Left ventricle myocardium inferior (tissue), 1 donor: Measurements from ENCODE around the gene CXCR4. TPM values are rescaled to one million over a fixed set of nuclear protein-coding genes. Genes with fewer than 3 reads are reported as not detected.
A peak's percentile ranks its signal among the peaks of the same experiment; 100 is the strongest.

Experiments used
- DNase-seq: peaks from one replicate; pipeline ENCODE4 v3.0.0-alpha.2; 2020
- H3K27ac ChIP-seq: fragments of 200-600 bp; replicated peaks from 2 replicates; pipeline ENCODE4 v1.8.0; 2021
- H3K27me3 ChIP-seq: fragments of 200-600 bp; 2 replicates; pipeline ENCODE4 v1.8.0; 2021; ENCODE audit warnings: low read depth
- H3K36me3 ChIP-seq: fragments of 200-600 bp; 2 replicates; pipeline ENCODE4 v1.8.0; 2021
- H3K4me1 ChIP-seq: fragments of 200-600 bp; 2 replicates; pipeline ENCODE4 v1.8.0; 2021
- H3K4me3 ChIP-seq: fragments of 200-600 bp; 2 replicates; pipeline ENCODE4 v1.8.0; 2021; ENCODE audit warnings: mild to moderate bottlenecking, moderate library complexity
- H3K9me3 ChIP-seq: fragments of 200-600 bp; replicated peaks from 2 replicates; pipeline ENCODE4 v1.8.0; 2021
- CTCF ChIP-seq: fragments of 200-600 bp; IDR thresholded peaks from 2 replicates; pipeline ENCODE4 v1.8.0; 2021; ENCODE audit warnings: antibody characterized with exemption, mild to moderate bottlenecking, borderline replicate concordance
- intact Hi-C: fragments of 100-400 bp; cut with micrococcal nuclease; formaldehyde crosslinking; loops from one replicate; pipeline ENCODE4 v1.11.0; 2022
- total RNA-seq: library from RNA; stranded (reverse); fragmentation: NEBNext Ultra II Directional; extraction: Animal tissue kit (Norgen Biotek cat#: 25700); gene quantifications from one replicate; pipeline ENCODE4 v1.2.1, GENCODE V29; 2021
- donor health status: DM: no; HTN: yes; CAD: no; lungs with severe emphysema.

CXCR4 gene
- total RNA-seq, 1 donor from 2014 or later = 3.2 TPM

DNA sequence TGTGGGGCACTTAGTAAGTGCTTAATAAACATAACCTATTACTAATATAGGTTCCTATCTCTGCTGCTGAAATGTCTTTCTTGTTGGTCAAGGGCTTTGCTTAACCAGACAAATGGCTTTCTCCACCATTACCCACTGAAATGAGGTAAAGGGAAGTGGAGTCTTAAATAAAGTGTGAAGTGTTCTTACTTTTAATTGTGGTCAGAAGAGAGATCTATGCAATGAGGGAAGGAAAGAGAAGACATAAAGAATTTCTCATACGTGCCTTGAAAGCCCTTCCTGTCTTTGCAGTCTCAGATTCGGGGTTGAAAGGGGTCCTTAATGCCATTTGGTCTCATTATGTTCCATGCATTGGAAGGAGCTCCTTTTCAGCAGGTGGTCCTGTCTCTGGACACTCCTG, 6.9 kb upstream of the CXCR4 start:
- Histone ChIP-seq H3K4me3 (no peak overlapping the region), H3K36me3 (no peaks in the 10 kb centered on the region), H3K9me3 (no peaks in the 10 kb centered on the region), H3K27me3 (peaks cover 67% of the 10 kb centered on the region), H3K4me1 (peaks cover 13% of the 10 kb centered on the region), H3K27ac (no peak overlapping the region)
- DNase-seq = no peak
- intact Hi-C loops = no loop called here
- TF ChIP-seq CTCF = no peak

DNA sequence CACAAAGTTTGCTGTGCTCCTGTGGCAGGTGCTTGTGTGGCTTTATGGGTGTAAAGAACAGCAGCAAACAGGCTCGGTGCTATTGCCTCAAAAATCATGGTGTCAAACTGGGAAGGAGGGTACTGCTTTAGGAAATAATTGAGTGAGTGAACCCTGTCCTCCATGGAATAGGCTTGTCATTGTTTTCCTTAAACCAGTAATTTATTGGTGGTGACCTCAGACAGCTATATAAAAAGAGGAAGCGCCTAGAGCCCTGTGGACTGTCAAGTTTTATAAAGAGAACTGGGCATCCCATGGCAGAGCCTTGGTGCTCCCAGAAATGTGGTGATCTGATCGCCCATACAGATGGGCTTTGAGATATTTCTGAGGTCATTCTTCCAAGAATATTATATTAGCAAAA, 4.7 kb upstream of the CXCR4 start:
- no peaks in the 10 kb centered on the region for H3K9me3 ChIP-seq

GRCh38 chr2:136121204-136121910, 3.4 kb upstream of the CXCR4 start:
- no peak for TF ChIP-seq CTCF

More for the DNA sequence above, 4.7 kb upstream of the CXCR4 start:
- intact Hi-C loops = no loop called here
- TF ChIP-seq CTCF = no peak
- Histone ChIP-seq H3K4me1 (peaks cover 35% of the 10 kb centered on the region), H3K36me3 (no peaks in the 10 kb centered on the region), H3K4me3 (no peak overlapping the region), H3K27ac (no peak overlapping the region), H3K27me3 (peaks cover 89% of the 10 kb centered on the region)
- DNase-seq = no peak

GRCh38 chr2:136119717-136120675, 2.0 kb upstream of the CXCR4 start:
- H3K36me3 ChIP-seq = no peaks in the 10 kb centered on the region
- peaks cover 41% of the 10 kb centered on the region for H3K4me1 ChIP-seq
- H3K9me3 ChIP-seq = no peaks in the 10 kb centered on the region
- H3K27me3 ChIP-seq = peaks cover 98% of the 10 kb centered on the region
- intact Hi-C loops = loop anchor here (10.0 kb wide), 1 partner anchor 95 kb away; no protein-coding TSS in a partner anchor
- peak overlapping the region; percentile 72 for H3K4me3 ChIP-seq
- H3K27ac ChIP-seq = no peak overlapping the region
- no peak for TF ChIP-seq CTCF
- DNase-seq = no peak

More at GRCh38 chr2:136121204-136121910, 3.4 kb upstream of the CXCR4 start:
- no peak for DNase-seq
- no peak overlapping the region for H3K4me3 ChIP-seq
- peaks cover 97% of the 10 kb centered on the region for H3K27me3 ChIP-seq
- H3K4me1 ChIP-seq = peaks cover 47% of the 10 kb centered on the region
- intact Hi-C loops = no loop called here
- no peaks in the 10 kb centered on the region for H3K9me3 ChIP-seq
- no peaks in the 10 kb centered on the region for H3K36me3 ChIP-seq
- H3K27ac ChIP-seq = no peak overlapping the region

DNA sequence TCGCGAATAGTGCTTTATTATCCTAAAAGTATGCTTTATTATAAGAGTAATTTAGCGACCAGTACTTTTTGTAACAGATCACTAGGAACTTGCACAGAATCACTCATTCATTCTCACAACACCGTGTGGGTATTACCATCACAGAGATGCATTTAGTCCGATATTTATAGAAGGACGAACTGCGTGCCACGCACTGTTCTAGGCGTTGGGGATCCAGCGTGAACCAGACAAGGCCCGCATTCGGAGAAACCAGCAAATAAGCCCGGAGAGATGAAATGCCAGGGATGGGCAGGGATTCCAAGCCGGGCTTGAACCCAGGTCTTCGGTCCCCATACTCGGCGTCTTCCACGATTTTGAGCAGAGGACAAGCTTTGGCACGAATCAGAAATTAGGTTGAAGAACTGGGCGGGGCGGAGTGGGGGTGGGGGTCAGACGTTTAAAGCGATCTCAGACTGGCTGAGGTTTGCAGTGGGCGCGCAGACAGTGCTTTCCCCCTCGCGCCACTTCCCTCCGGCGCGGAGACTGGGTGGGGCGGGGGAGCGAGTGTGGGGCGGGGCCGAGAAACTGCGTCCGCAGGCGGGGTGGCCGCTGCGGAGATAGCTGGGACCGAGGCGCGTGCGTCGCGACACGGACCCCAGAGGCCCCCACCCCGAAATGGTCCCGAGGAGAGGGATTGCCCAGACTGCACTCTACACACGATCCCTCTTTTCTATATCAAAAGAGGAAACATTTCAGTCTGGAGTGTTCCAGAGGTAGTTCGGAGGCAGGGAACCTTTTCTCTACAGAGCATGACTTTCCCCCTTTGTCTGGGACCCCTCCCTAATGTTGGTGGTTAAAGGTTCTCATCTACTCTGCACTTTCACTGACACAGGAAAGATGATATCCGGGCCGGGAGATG, 1.1 kb upstream of the CXCR4 start:
- peak; percentile 65 for DNase-seq
- H3K36me3 ChIP-seq = no peaks in the 10 kb centered on the region
- peaks cover 41% of the 10 kb centered on the region for H3K4me1 ChIP-seq
- peak overlapping the region; percentile 72 for H3K4me3 ChIP-seq
- no peaks in the 10 kb centered on the region for H3K9me3 ChIP-seq
- TF ChIP-seq CTCF = no peak
- intact Hi-C loops = loop anchor here (10.0 kb wide), 1 partner anchor 94 kb away; no protein-coding TSS in a partner anchor
- peaks cover 98% of the 10 kb centered on the region for H3K27me3 ChIP-seq
- H3K27ac ChIP-seq = peak overlapping the region; percentile 28
